Motor neuron (in vitro differentiated cells): ENCODE data around the gene CAMK2B. TPM values are rescaled to one million over a fixed set of nuclear protein-coding genes. Genes with fewer than 3 reads are reported as not detected.
"Not testable (repeated sequence)": the region's sequence is repeated elsewhere in the genome, so short reads cannot be mapped to it uniquely, and the experiment has no call there.

Experiments
- ATAC-seq, 8 experiments: fragments of 200-7000 bp; cut with Tn5 transposase; replicated peaks in 6 of 8; 2 replicates each; pipeline ENCODE4 v1.8.0; 2021; ENCODE audit warnings: mild to moderate bottlenecking in 8 of 8, moderate library complexity in 8 of 8
- H3K27ac ChIP-seq, 2 donors: fragments of 250-450 bp; sonication (Bioruptor Pico); 2 replicates each; pipeline ENCODE4 v1.9.0; 2021; ENCODE audit warnings: antibody characterized with exemption in 2 of 2, mild to moderate bottlenecking in 2 of 2, moderate library complexity in 1 of 2
- H3K4me1 ChIP-seq, 2 donors: fragments of 250-450 bp; sonication (Bioruptor Pico); replicated peaks in 1 of 2; 2 replicates each; pipeline ENCODE4 v1.6.1; 2021; ENCODE audit warnings: antibody characterized with exemption in 2 of 2, mild to moderate bottlenecking in 2 of 2, moderate library complexity in 1 of 2
- H3K4me3 ChIP-seq, 5 donors: fragments of 250-450 bp; sonication (Bioruptor Pico); 2 replicates each; pipeline ENCODE4 v1.9.0; 2021; ENCODE audit warnings: antibody characterized with exemption in 5 of 5, mild to moderate bottlenecking in 5 of 5, moderate library complexity in 4 of 5
- WGBS, 10 experiments: fragments of 450-650 bp; shearing (Covaris generic); methylation state at CpG; one replicate each; pipeline ENCODE4 v1.0.0; 2022; 5-methylcytosine and 5-hydroxymethylcytosine counted together
- in situ Hi-C, 9 experiments: fragments of 400-800 bp; cut with MboI; loops; one replicate each; pipeline ENCODE4 v1.15.0; 2021; ENCODE audit warnings: low sequenced_read_pairs in 9 of 9, low pct_unique_long_range_greater_than_20kb in 2 of 9; ENCODE audit not compliant: unreplicated experiment in 9 of 9
- total RNA-seq, 8 experiments: library from RNA; unstranded; fragments of 300-600 nt; gene quantifications; 2 replicates each; pipeline versions ENCODE4 v1.2.3 to v1.2.4, GENCODE V29; 2022

Gene CAMK2B
- total RNA-seq, 8 experiments from 2014 or later, result 2.2 to 23.4 (median 9.9) TPM

- in situ Hi-C loops, result no loop called here
- ATAC-seq, result no peak
- 30 to 57% (median 54%) methylated on average over 2 to 3 of the region's 3 CpGs; no CpG with 5 or more reads in 7 of the 10 experiments for WGBS, 10 experiments
- H3K27ac ChIP-seq, result no peak overlapping the region
- no peak overlapping the region for H3K4me3 ChIP-seq
- peaks cover 5 to 6% of the 10 kb centered on the region in 2 donors for H3K4me1 ChIP-seq
These were observed 151.3 kb downstream of the CAMK2B start for GRCh38 chr7:44173911-44174693.

GRCh38 chr7:44172803-44173424, 152.5 kb downstream of the CAMK2B start:
- Histone ChIP-seq H3K4me3 (no peak overlapping the region), H3K27ac (no peak overlapping the region), H3K4me1 (peaks cover 3 to 6% of the 10 kb centered on the region in 2 donors)
- in situ Hi-C loops, result no loop called here
- ATAC-seq, result peak in 5 of 8 experiments; percentile 6 to 44 (median 25)
- 65 to 89% (median 83%) methylated on average over 2 to 6 of the region's 6 CpGs; no CpG with 5 or more reads in 1 of the 10 experiments for WGBS, 10 experiments

DNA sequence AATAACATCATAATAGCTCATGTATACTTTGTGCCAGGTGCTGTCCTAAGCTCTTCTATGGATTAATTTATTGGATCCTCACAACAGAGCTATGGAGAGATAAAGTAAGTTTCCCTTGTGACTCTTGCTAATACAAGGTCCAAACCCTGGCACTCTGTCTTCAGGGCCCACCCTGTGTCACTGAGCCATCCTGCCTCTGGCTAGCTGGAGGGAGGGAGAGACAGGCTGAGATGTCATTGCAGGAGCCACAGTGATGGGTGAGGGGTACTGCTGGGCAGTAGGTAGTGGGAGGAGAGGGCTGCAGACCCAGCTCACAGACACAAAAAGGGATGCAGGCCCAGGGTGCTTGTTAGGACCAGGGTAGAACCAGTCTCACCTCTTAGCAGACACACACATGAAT, 153.0 kb downstream of the CAMK2B start:
- no peak for ATAC-seq
- in situ Hi-C loops, result no loop called here
- peaks cover 0 to under 1% of the 10 kb centered on the region in 2 donors for H3K4me1 ChIP-seq
- H3K27ac ChIP-seq, result no peak overlapping the region
- no peak overlapping the region for H3K4me3 ChIP-seq

DNA sequence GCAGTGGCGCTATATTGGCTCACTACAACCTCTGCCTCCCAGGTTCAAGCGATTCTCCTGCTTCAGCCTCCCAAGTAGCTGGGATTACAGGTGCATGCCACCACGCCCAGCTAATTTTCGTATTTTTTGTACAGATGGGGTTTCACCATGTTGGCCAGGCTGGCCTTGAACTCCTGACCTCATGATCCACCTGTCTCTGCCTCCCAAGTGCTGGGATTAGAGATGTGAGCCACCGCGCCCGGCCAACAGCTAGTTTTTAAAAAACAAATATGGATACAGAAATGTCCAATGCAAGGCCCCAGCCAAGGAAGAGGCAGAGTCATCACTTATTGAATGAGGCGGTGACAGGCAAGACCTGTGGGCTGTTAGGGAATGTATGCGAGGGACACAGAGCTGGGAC, 153.5 kb downstream of the CAMK2B start:
- H3K4me3 ChIP-seq, in situ Hi-C loops, ATAC-seq, H3K27ac ChIP-seq, H3K4me1 ChIP-seq: not testable (repeated sequence)
- 53 to 100% (median 95%) methylated on average over 1 to 9 of the region's 9 CpGs; no CpG with 5 or more reads in 1 of the 10 experiments for WGBS, 10 experiments

DNA sequence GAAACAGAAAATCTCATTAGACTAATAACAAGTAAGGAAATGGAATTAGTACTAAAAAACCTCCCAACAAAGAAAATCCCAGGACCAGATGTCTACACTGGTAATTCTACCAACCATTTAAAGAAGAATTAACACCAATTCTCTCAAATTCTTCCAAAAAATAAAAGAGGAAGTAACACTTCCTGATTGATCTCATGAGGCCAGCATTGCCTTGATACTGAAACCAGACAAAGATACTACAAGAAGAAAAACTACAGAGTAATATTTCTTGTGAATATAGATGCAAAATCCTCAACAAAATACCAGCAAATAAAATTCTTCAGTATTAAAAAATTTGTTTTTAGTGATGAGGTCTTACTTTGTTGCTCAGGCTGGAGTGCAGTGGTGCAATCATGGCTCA, 157.5 kb downstream of the CAMK2B start:
- no peak overlapping the region for H3K4me3 ChIP-seq
- in situ Hi-C loops, result no loop called here
- H3K4me1 ChIP-seq, result no peaks in the 10 kb centered on the region
- no peak overlapping the region for H3K27ac ChIP-seq
- no peak for ATAC-seq

Other genes with a start within 250 kb of the CAMK2B start
- gene POLM, start 243.1 kb downstream of the CAMK2B start, total RNA-seq, result 10 to 100 TPM in 4 of 8 experiments, 1 to 10 TPM in 4; 5.4 to 28.1 (median 10.2) TPM
- gene AEBP1, start 221.2 kb downstream of the CAMK2B start, total RNA-seq, result 10 to 100 TPM in 4 of 8 experiments, 1 to 10 TPM in 4; 3.2 to 60.3 (median 16.5) TPM
- gene POLD2, start 202.0 kb downstream of the CAMK2B start, total RNA-seq, result 100 to 1,000 TPM in 2 of 8 experiments, 10 to 100 TPM in 6; 53.7 to 146 (median 73.7) TPM
- gene MYL7, start 184.3 kb downstream of the CAMK2B start, total RNA-seq, result 1 to 10 TPM in 1 of 8 experiments, under 1 TPM in 2, not detected in 5; 0.46 to 1.0 (median 0.95) TPM
- gene GCK, start 136.2 kb downstream of the CAMK2B start, total RNA-seq, result 1 to 10 TPM in 6 of 8 experiments, under 1 TPM in 2; 0.31 to 5.1 (median 2.5) TPM
- gene YKT6, start 124.6 kb downstream of the CAMK2B start, total RNA-seq, result 100 to 1,000 TPM in 3 of 8 experiments, 10 to 100 TPM in 5; 66.9 to 121 (median 96.7) TPM
- 10 to 100 TPM; 44.8 to 69.6 (median 52.0) TPM for gene NUDCD3, start 165.1 kb upstream of the CAMK2B start, total RNA-seq
- gene NPC1L1, start 215.7 kb upstream of the CAMK2B start, total RNA-seq, result under 1 TPM in 5 of 8 experiments, not detected in 3; 0.05 to 0.24 (median 0.15) TPM
- 10 to 100 TPM; 28.8 to 97.6 (median 48.1) TPM for gene DDX56, start 248.3 kb upstream of the CAMK2B start, total RNA-seq